Measurements from ENCODE around the gene PCDHGA8.
"Not testable (repeated sequence)": the region's sequence is repeated elsewhere in the genome, so short reads cannot be mapped to it uniquely, and the experiment has no call there.

PCDHGA8 gene

GRCh38 chr5:141371572-141372475 is 20.6 kb upstream of the PCDHGA8 start:
- no peak for DNase-seq (ENCODE audit: low read depth)

- peak; percentile 40 for DNase-seq (ENCODE audit: low read depth)
Measured at GRCh38 chr5:141373673-141374317, 18.6 kb upstream of the PCDHGA8 start, which contains the start of gene PCDHGA6. Gene PCDHGA6 (plus strand): TSS chr5:141373891. CDS start chr5:141374084, 193 bp downstream.

- DNase-seq (ENCODE audit: low read depth), result no peak
Measured at GRCh38 chr5:141374627-141375026, 17.8 kb upstream of the PCDHGA8 start.

GRCh38 chr5:141375444-141376155 is 16.8 kb upstream of the PCDHGA8 start:
- not testable (repeated sequence) for DNase-seq (ENCODE audit: low read depth)

GRCh38 chr5:141382469-141383294 is 9.8 kb upstream of the PCDHGA8 start, which contains the start of gene PCDHGA7:
Gene PCDHGA7 (plus strand): TSS chr5:141382742. CDS start chr5:141382900, 158 bp downstream.
- peak; percentile 37 for DNase-seq (ENCODE audit: low read depth)

GRCh38 chr5:141383345-141383744 is 9.1 kb upstream of the PCDHGA8 start:
- DNase-seq (ENCODE audit: low read depth), result no peak

GRCh38 chr5:141384471-141385267 is 7.8 kb upstream of the PCDHGA8 start:
- DNase-seq (ENCODE audit: low read depth), result no peak

GRCh38 chr5:141387557-141388311 is 4.7 kb upstream of the PCDHGA8 start, which contains the start of gene PCDHGB4:
Gene PCDHGB4 (plus strand): TSS chr5:141387698. CDS start chr5:141387885, 187 bp downstream.
- DNase-seq (ENCODE audit: low read depth), result not testable (repeated sequence)

GRCh38 chr5:141388661-141389060 is 3.8 kb upstream of the PCDHGA8 start:
- DNase-seq (ENCODE audit: low read depth), result no peak

GRCh38 chr5:141389153-141390042 is 3.0 kb upstream of the PCDHGA8 start:
- DNase-seq (ENCODE audit: low read depth), result no peak

- DNase-seq (ENCODE audit: low read depth), result no peak
Measured at GRCh38 chr5:141393267-141393666, 834 bp downstream of the PCDHGA8 start.

- not testable (repeated sequence) for DNase-seq (ENCODE audit: low read depth)
Measured at GRCh38 chr5:141394401-141395187, 2.2 kb downstream of the PCDHGA8 start.

GRCh38 chr5:141397756-141398551 is 5.5 kb downstream of the PCDHGA8 start, which contains the start of gene PCDHGB5:
Gene PCDHGB5 (plus strand): TSS chr5:141397947. CDS start chr5:141398128, 181 bp downstream.
- peak; percentile 44 for DNase-seq (ENCODE audit: low read depth)

GRCh38 chr5:141398608-141399007 is 6.2 kb downstream of the PCDHGA8 start:
- DNase-seq (ENCODE audit: low read depth), result no peak

- DNase-seq (ENCODE audit: low read depth), result no peak
Measured at GRCh38 chr5:141399555-141400258, 7.3 kb downstream of the PCDHGA8 start.

GRCh38 chr5:141402553-141403243 is 10.3 kb downstream of the PCDHGA8 start, which contains the start of gene PCDHGA9:
Gene PCDHGA9 (plus strand): TSS chr5:141402778. CDS start chr5:141402953, 175 bp downstream.
- peak; percentile 41 for DNase-seq (ENCODE audit: low read depth)
